HepG2 (cell line): ENCODE data around the gene CBX7. TPM values are rescaled to one million over a fixed set of nuclear protein-coding genes. Genes with fewer than 3 reads are reported as not detected.

Source experiments
- ATRX ChIP-seq: sonication (generic); formaldehyde crosslinking; IDR thresholded peaks from 2 replicates; pipeline ENCODE4 v1.4.0; 2020; ENCODE audit warnings: missing genetic modification reagents, borderline replicate concordance
- DNMT3B ChIP-seq: conservative IDR thresholded peaks from 2 replicates; pipeline ENCODE4 v1.6.1; 2016; ENCODE audit warnings: missing biosample characterization, control low read depth
- GLI4 ChIP-seq: sonication (generic); formaldehyde crosslinking; IDR thresholded peaks from 2 replicates; pipeline ENCODE4 v1.5.1; 2020; ENCODE audit warnings: missing genetic modification reagents, mild to moderate bottlenecking, moderate library complexity, borderline replicate concordance
- NFE2 ChIP-seq: sonication (generic); formaldehyde crosslinking; IDR thresholded peaks from 2 replicates; pipeline ENCODE4 v1.4.0; 2020; ENCODE audit warnings: missing genetic modification reagents
- PCBP2 ChIP-seq: fragments of 200-400 bp; formaldehyde crosslinking; optimal IDR thresholded peaks from 2 replicates; pipeline ENCODE3; 2018; ENCODE audit warnings: low read length, low read depth; ENCODE audit not compliant: poor library complexity, severe bottlenecking
- SOX5 ChIP-seq: IDR thresholded peaks from 2 replicates; pipeline ENCODE4 v1.6.1; 2016; ENCODE audit warnings: borderline replicate concordance
- SP4 ChIP-seq: sonication (generic); formaldehyde crosslinking; IDR thresholded peaks from 2 replicates; pipeline ENCODE4 v1.8.1; 2023; ENCODE audit warnings: mild to moderate bottlenecking, missing genetic modification reagents
- SPEN ChIP-seq: sonication (generic); formaldehyde crosslinking; IDR thresholded peaks from 2 replicates; pipeline ENCODE4 v1.5.1; 2020; ENCODE audit warnings: low read depth, mild to moderate bottlenecking, missing genetic modification reagents
- SRY ChIP-seq: sonication (generic); formaldehyde crosslinking; IDR thresholded peaks from 2 replicates; pipeline ENCODE4 v1.8.0; 2022; ENCODE audit warnings: mild to moderate bottlenecking, missing genetic modification reagents
- ZNF251 ChIP-seq: sonication (generic); formaldehyde crosslinking; IDR thresholded peaks from 2 replicates; pipeline ENCODE4 v1.9.0; 2021; ENCODE audit warnings: mild to moderate bottlenecking, missing genetic modification reagents
- ZNF263 ChIP-seq: sonication (generic); formaldehyde crosslinking; IDR thresholded peaks from 2 replicates; pipeline ENCODE4 v1.4.0; 2020; ENCODE audit warnings: missing genetic modification reagents
- ZNF350 ChIP-seq: sonication (generic); formaldehyde crosslinking; IDR thresholded peaks from 2 replicates; pipeline ENCODE4 v1.4.0; 2020; ENCODE audit warnings: mild to moderate bottlenecking, low read depth, missing genetic modification reagents, borderline replicate concordance
- ZNF598 ChIP-seq: sonication (generic); formaldehyde crosslinking; IDR thresholded peaks from 2 replicates; pipeline ENCODE4 v1.5.1; 2020; ENCODE audit warnings: mild to moderate bottlenecking, missing genetic modification reagents, borderline replicate concordance
- polyA plus RNA-seq, 8 experiments: library from polyadenylated mRNA; depleted of rRNA in 3 of 8; stranded (reverse) in 7 of 8; unstranded in 1 of 8; fragments of >200 nt; fragmentation: Illumina TruSeq in 4 of 8; extraction: Trizol in 4 of 8; gene quantifications; 2 replicates each; pipeline versions ENCODE4 v1.2.1 to v1.2.3, GENCODE V29; 2011 to 2016; ENCODE audit warnings: low read depth in 4 of 8, missing spikeins in 1 of 8, mixed read lengths in 1 of 8; ENCODE audit not compliant: insufficient read depth in 1 of 8
- total RNA-seq, 5 experiments: library from RNA; depleted of rRNA; stranded (reverse); fragments of >200 nt; fragmentation: Illumina TruSeq; extraction: Trizol; gene quantifications; 2 replicates each; pipeline ENCODE4 v1.2.3, GENCODE V29; 2016; ENCODE audit warnings: low read depth in 1 of 5
- TF ChIP-seq, protein P1 (sequence below): sonication (generic); formaldehyde crosslinking; IDR thresholded peaks from 2 replicates; pipeline ENCODE4 v1.5.1; 2020; ENCODE audit warnings: mild to moderate bottlenecking, missing genetic modification reagents, moderate library complexity
- TF ChIP-seq, protein P2 (sequence below): sonication (generic); formaldehyde crosslinking; IDR thresholded peaks from 2 replicates; pipeline ENCODE4 v1.4.0; 2020; ENCODE audit warnings: mild to moderate bottlenecking, missing genetic modification reagents
- TF ChIP-seq, protein P3 (sequence below): IDR thresholded peaks from 2 replicates; pipeline ENCODE4 v1.4.0; 2020; ENCODE audit warnings: mild to moderate bottlenecking, missing genetic modification reagents
- TF ChIP-seq, protein P4 (sequence below): sonication (generic); formaldehyde crosslinking; IDR thresholded peaks from 2 replicates; pipeline ENCODE4 v1.8.0; 2023; ENCODE audit warnings: mild to moderate bottlenecking, missing genetic modification reagents
- TF ChIP-seq, protein P5 (sequence below): sonication (generic); formaldehyde crosslinking; IDR thresholded peaks from 2 replicates; pipeline ENCODE4 v1.4.0; 2020; ENCODE audit warnings: missing genetic modification reagents

Gene CBX7
- total and polyA plus RNA-seq, 2 of the 13 experiments (the other 11 are each of a cell fraction or from before 2014, with no cell fraction given) = 0.35 to 4.9 TPM

DNA sequence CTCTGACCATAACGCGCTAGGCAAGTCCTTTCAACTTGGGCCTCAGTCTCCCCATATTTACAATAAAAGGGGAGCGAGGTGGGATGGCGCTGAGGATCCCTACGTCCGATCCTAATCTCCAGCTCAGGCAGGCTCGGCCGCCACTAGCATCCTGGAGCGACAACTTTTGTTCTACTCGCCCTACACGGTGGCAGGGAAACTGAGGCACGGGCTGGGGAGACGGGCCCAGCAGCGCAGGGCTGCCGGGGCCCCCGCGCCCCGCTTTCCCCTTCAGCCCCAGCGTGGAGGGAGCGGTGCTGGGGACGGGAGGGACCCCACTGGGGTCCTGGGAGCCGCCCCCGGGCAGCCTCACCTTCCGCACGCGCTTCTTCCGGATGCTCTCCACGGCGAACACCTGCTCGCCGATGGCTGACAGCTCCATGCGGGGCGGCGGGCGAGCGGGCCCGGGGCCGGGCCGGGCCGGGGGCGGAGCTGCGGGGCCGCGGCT, 413 bp downstream of the CBX7 start (continued):
- TF ChIP-seq, protein P1, sequence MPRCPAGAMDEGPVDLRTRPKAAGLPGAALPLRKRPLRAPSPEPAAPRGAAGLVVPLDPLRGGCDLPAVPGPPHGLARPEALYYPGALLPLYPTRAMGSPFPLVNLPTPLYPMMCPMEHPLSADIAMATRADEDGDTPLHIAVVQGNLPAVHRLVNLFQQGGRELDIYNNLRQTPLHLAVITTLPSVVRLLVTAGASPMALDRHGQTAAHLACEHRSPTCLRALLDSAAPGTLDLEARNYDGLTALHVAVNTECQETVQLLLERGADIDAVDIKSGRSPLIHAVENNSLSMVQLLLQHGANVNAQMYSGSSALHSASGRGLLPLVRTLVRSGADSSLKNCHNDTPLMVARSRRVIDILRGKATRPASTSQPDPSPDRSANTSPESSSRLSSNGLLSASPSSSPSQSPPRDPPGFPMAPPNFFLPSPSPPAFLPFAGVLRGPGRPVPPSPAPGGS = no peak
- TF ChIP-seq SP4 (CRISPR knock-in tag) = no peak
- no peak for TF ChIP-seq PCBP2
- no peak for TF ChIP-seq NFE2 (CRISPR knock-in tag)
- TF ChIP-seq SRY (CRISPR knock-in tag) = no peak
- TF ChIP-seq, protein P2, sequence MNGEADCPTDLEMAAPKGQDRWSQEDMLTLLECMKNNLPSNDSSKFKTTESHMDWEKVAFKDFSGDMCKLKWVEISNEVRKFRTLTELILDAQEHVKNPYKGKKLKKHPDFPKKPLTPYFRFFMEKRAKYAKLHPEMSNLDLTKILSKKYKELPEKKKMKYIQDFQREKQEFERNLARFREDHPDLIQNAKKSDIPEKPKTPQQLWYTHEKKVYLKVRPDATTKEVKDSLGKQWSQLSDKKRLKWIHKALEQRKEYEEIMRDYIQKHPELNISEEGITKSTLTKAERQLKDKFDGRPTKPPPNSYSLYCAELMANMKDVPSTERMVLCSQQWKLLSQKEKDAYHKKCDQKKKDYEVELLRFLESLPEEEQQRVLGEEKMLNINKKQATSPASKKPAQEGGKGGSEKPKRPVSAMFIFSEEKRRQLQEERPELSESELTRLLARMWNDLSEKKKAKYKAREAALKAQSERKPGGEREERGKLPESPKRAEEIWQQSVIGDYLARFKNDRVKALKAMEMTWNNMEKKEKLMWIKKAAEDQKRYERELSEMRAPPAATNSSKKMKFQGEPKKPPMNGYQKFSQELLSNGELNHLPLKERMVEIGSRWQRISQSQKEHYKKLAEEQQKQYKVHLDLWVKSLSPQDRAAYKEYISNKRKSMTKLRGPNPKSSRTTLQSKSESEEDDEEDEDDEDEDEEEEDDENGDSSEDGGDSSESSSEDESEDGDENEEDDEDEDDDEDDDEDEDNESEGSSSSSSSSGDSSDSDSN (CRISPR knock-in tag) = no peak
- TF ChIP-seq ATRX (CRISPR knock-in tag) = no peak
- TF ChIP-seq, protein P3, sequence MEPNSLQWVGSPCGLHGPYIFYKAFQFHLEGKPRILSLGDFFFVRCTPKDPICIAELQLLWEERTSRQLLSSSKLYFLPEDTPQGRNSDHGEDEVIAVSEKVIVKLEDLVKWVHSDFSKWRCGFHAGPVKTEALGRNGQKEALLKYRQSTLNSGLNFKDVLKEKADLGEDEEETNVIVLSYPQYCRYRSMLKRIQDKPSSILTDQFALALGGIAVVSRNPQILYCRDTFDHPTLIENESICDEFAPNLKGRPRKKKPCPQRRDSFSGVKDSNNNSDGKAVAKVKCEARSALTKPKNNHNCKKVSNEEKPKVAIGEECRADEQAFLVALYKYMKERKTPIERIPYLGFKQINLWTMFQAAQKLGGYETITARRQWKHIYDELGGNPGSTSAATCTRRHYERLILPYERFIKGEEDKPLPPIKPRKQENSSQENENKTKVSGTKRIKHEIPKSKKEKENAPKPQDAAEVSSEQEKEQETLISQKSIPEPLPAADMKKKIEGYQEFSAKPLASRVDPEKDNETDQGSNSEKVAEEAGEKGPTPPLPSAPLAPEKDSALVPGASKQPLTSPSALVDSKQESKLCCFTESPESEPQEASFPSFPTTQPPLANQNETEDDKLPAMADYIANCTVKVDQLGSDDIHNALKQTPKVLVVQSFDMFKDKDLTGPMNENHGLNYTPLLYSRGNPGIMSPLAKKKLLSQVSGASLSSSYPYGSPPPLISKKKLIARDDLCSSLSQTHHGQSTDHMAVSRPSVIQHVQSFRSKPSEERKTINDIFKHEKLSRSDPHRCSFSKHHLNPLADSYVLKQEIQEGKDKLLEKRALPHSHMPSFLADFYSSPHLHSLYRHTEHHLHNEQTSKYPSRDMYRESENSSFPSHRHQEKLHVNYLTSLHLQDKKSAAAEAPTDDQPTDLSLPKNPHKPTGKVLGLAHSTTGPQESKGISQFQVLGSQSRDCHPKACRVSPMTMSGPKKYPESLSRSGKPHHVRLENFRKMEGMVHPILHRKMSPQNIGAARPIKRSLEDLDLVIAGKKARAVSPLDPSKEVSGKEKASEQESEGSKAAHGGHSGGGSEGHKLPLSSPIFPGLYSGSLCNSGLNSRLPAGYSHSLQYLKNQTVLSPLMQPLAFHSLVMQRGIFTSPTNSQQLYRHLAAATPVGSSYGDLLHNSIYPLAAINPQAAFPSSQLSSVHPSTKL (CRISPR knock-in tag) = peak; percentile 16; the same call in 1 of the 2 replicates
- TF ChIP-seq ZNF263 (CRISPR knock-in tag) = no peak
- TF ChIP-seq SPEN (CRISPR knock-in tag) = no peak
- TF ChIP-seq, protein P4, sequence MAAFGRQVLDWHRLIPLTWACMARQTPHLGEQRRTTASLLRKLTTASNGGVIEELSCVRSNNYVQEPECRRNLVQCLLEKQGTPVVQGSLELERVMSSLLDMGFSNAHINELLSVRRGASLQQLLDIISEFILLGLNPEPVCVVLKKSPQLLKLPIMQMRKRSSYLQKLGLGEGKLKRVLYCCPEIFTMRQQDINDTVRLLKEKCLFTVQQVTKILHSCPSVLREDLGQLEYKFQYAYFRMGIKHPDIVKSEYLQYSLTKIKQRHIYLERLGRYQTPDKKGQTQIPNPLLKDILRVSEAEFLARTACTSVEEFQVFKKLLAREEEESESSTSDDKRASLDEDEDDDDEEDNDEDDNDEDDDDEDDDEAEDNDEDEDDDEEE = no peak
- no peak for TF ChIP-seq ZNF251 (CRISPR knock-in tag)
- TF ChIP-seq SOX5 (CRISPR knock-in tag) = no peak
- no peak for TF ChIP-seq DNMT3B (CRISPR knock-in tag)
- TF ChIP-seq, protein P5, sequence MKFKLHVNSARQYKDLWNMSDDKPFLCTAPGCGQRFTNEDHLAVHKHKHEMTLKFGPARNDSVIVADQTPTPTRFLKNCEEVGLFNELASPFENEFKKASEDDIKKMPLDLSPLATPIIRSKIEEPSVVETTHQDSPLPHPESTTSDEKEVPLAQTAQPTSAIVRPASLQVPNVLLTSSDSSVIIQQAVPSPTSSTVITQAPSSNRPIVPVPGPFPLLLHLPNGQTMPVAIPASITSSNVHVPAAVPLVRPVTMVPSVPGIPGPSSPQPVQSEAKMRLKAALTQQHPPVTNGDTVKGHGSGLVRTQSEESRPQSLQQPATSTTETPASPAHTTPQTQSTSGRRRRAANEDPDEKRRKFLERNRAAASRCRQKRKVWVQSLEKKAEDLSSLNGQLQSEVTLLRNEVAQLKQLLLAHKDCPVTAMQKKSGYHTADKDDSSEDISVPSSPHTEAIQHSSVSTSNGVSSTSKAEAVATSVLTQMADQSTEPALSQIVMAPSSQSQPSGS (CRISPR knock-in tag) = no peak
- TF ChIP-seq ZNF350 (CRISPR knock-in tag) = no peak
- no peak for TF ChIP-seq ZNF598 (CRISPR knock-in tag)
- no peak for TF ChIP-seq GLI4 (CRISPR knock-in tag)
